NCI-H82 treated with DMSO at 0.1 percent for 48 hours (cell line): ENCODE data around the gene HEXB.
A peak's percentile ranks its signal among the peaks of the same experiment; 100 is the strongest.

Source experiments
- DNase-seq: peaks from one replicate; lab custom pipeline; 2025; ENCODE audit not compliant: unreplicated experiment; lab: John Stamatoyannopoulos, UW

Gene HEXB

GRCh38 chr5:74684900-74685851 lies at the start of gene HEXB:
Gene HEXB, plus strand, starts transcription at chr5:74685233. Its CDS starts 28 bp downstream, at chr5:74685261.
- DNase-seq: peak; percentile 8

- no peak for DNase-seq
Measured at GRCh38 chr5:74636149-74636548, 48.9 kb upstream of the HEXB start.

- no peak for DNase-seq
Measured at GRCh38 chr5:74636552-74636951, 48.5 kb upstream of the HEXB start.

GRCh38 chr5:74638544-74638969 lies 46.5 kb upstream of the HEXB start:
- no peak for DNase-seq

GRCh38 chr5:74638970-74639806 lies 45.8 kb upstream of the HEXB start:
- no peak for DNase-seq

GRCh38 chr5:74639807-74640449 lies 45.1 kb upstream of the HEXB start:
- no peak for DNase-seq

- peak; percentile 96 for DNase-seq
Measured at GRCh38 chr5:74640450-74640953, 44.5 kb upstream of the HEXB start, which contains the start of gene ENC1. Gene ENC1, minus strand, starts transcription at chr5:74640728. Its CDS starts 4,243 bp downstream, at chr5:74636485.

- peak; percentile 64 for DNase-seq
Measured at GRCh38 chr5:74640954-74641734, 43.9 kb upstream of the HEXB start.

- peak; percentile 44 for DNase-seq
Measured at GRCh38 chr5:74641735-74642542, 43.1 kb upstream of the HEXB start.

- DNase-seq: no peak
Measured at GRCh38 chr5:74642543-74642863, 42.5 kb upstream of the HEXB start.

- DNase-seq: no peak
Measured at GRCh38 chr5:74643111-74643562, 41.9 kb upstream of the HEXB start.

GRCh38 chr5:74647096-74647495 lies 37.9 kb upstream of the HEXB start:
- DNase-seq: no peak

- peak; percentile 76 for DNase-seq
Measured at GRCh38 chr5:74648835-74649293, 36.2 kb upstream of the HEXB start.

- no peak for DNase-seq
Measured at GRCh38 chr5:74649421-74649973, 35.5 kb upstream of the HEXB start.

- DNase-seq: no peak
Measured at GRCh38 chr5:74651710-74652109, 33.3 kb upstream of the HEXB start.

- DNase-seq: no peak
Measured at GRCh38 chr5:74652576-74652975, 32.5 kb upstream of the HEXB start.

GRCh38 chr5:74653991-74654390 lies 31.0 kb upstream of the HEXB start:
- DNase-seq: no peak

GRCh38 chr5:74655206-74655605 lies 29.8 kb upstream of the HEXB start:
- no peak for DNase-seq

GRCh38 chr5:74655716-74656115 lies 29.3 kb upstream of the HEXB start:
- no peak for DNase-seq
